HEK293T (cell line): ENCODE data around the gene TRPM5.

Source experiments
- ELF4 ChIP-seq: fragments of 450-650 bp; IDR thresholded peaks from 2 replicates; pipeline ENCODE4 v1.6.1; 2017; ENCODE audit warnings: antibody characterized with exemption
- ZNF384 ChIP-seq: fragments of 450-650 bp; IDR thresholded peaks from 2 replicates; pipeline ENCODE4 v1.6.1; 2016

DNA sequence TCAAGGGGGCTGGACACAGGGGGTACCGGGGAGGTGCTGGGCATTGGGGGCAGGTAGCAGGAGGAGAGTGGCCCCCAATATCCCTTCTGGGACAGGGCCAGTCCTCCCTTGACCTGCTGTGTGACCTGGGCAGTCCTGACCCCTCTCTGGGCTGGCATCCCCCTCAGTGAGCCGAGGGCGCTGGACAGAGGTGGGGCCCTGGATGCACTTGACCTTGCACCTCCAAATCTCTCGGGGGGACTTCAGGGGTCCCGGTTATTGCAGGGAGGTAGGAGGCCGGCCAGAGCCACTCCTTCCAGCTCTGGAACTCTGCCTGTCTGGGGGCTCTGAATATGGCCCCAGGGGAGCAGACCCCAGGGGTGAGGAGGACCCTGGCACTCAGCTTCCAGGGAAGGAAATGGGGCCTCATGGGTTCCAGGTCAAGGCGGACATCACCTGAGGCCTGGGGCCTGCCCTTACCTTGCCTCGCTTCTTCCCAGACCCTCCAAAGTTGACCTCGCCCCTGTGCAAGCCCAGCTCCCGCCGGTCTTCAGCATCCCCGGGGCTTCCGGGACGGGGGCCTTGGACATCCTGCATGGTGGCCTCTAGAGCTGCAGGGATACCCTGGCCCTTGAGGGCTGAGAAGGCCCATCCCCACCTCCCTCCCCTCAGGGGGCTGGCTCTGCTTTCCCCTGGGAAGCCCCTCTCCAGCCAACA lies 21.7 kb downstream of the TRPM5 start:
- TF ChIP-seq ELF4 (no peak), ZNF384 (no peak)
